Stimulated activated CD4-positive, alpha-beta T cell treated with anti-CD3 and anti-CD28 coated beads, Interleukin-4, amount 100 ng/mL, for 48 hours (primary cell): ENCODE results near the gene PRG2.

Source experiments
- DNase-seq, 2 donors: peaks; one replicate each; pipeline ENCODE4 v3.0.0-alpha.2; 2020; ENCODE audit warnings: low read depth in 2 of 2

Gene PRG2

GRCh38 chr11:57396744-57397143 is 6.3 kb upstream of the PRG2 start:
- no peak for DNase-seq

DNA sequence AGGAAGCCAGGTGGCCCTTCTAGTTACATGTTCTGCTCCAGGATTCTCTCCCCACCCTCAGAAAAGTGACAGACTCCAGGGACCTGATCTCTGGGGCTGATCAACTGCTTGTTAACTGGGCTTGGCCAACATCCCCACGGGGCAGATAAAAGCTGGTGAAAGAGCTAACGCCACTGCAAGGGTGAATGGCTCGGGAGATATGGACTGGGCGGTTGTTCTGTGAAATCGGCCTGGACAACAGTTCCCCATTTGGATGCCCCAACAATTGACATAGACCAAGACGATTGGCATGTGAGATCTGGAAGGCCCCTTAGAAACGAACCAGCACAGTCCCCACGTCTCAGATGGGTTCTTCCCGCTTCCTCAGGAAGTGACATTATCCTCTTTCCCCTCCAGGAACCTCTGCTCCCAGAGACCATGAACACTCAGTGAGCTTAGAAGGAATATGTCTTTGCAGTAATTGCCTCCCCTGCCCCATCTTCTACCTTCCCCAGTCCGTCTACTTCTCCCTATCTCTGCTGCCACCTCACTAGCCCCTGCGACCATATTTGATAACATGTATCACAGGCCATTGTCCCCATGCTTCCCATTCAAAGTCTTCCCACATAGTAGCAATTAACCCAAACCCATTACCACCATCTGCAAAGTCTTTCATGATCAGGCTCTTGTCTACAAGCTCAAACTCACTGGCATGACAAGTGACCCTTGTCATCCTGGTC is 5.6 kb upstream of the PRG2 start:
- DNase-seq = no peak

- DNase-seq = no peak
These were observed 3.9 kb upstream of the PRG2 start for GRCh38 chr11:57394203-57394965.

DNA sequence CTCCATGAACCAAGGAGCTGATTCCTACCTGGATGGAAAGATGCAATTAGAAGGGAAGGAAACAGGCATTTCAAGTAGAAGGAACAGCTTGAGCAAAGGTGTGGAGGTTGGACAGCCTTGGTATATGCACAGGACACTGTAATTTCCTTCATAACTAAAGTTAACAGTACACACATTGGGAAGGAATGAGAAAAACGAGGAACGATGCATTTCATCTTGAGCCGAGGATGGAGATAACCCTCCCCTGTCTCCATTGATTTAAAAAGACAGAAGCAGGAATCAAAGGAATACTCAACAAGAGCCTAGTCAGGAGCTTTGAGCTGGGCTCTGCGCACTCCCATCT is 2.3 kb upstream of the PRG2 start:
- DNase-seq = no peak

- DNase-seq = no peak
These were observed 1.8 kb upstream of the PRG2 start for GRCh38 chr11:57392066-57392762.

DNA sequence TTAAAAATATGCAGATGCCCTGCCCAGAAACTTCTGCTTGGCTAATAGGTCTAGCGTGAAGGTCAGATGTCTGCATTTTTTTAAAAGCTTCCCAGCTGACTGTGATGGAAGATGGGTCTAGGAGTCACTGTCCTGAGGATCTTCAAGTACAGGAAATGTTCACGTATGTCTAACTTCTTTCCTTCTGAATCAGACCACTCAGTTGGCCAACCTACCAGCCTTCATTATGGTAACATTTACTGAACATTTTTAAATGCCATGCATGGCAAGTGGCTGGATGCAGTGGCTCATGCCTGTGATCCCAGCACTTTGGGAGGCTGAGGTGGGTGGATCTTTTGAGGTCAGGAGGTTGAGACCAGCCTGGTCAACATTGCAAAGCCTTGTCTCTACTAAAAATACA is 1.1 kb upstream of the PRG2 start:
- no peak for DNase-seq

GRCh38 chr11:57391111-57391510 is 661 bp upstream of the PRG2 start:
- no peak for DNase-seq

- no peak for DNase-seq
These were observed 3.0 kb downstream of the PRG2 start for GRCh38 chr11:57387289-57388030.

DNA sequence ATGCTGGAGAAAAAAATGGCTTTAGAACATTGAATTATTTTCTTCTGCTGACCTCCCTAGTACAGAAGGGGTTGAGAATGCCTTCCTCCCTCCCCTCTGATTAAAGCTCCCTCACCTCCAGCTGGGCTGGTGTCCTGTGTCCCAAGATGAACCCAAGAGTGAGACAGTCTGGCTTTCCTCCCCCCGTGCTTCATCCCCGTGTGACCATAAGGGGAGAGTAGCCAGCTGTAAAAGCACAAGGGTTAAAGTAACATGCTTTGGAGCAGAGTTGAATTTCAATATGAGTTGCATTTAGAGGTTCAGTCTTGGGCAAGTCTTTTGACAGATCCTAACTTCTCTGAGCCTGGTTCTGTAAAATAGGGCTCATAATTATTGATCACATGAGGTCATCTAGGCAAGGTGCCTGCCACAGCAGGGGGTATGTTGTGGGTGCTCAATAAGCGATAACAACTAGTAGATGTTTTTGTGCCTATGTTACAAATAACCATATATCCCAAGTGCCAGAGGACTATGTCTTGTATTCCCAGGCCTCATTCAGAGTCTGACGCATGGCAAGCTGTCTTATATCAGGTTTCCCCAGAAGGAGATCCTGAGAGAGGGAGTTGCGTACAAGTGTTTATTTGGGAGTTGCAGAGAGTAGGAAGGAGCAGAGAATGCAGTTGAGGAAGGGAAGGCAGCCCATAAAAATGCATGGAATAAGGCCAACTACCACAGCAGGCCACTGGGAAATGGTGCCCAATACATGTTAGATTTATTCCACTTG is 4.1 kb downstream of the PRG2 start:
- DNase-seq = no peak

- DNase-seq = no peak
These were observed 9.5 kb downstream of the PRG2 start, which contains the start of gene PRG3 for GRCh38 chr11:57380975-57381374. Gene PRG3, minus strand, starts transcription at chr11:57381150. Its CDS starts 442 bp downstream, at chr11:57380708.

DNA sequence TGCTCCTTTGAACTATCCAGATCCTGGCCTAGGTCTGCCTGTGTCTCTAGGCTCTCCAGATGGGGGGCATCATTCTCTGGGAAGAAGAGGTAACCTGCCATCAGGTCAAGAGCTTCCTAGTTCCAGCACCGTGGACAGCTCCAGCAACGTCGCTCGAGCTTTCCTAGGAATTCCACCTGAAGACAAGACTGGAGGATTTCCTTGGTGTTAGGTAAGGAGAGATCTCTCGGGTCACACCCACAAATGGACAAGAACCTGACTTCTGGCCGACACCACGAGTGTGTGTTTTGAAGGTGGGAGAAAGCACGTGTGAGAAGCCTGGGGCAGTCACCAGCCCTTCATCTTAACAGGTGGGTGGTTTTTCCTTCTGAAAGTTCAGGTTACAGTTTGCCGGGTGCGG is 10.7 kb downstream of the PRG2 start:
- no peak for DNase-seq

GRCh38 chr11:57378186-57378585 is 12.3 kb downstream of the PRG2 start:
- no peak for DNase-seq

GRCh38 chr11:57377107-57377506 is 13.3 kb downstream of the PRG2 start:
- no peak for DNase-seq

GRCh38 chr11:57376095-57377090 is 14.1 kb downstream of the PRG2 start:
- DNase-seq = no peak

GRCh38 chr11:57375490-57375889 is 15.0 kb downstream of the PRG2 start:
- no peak for DNase-seq

DNA sequence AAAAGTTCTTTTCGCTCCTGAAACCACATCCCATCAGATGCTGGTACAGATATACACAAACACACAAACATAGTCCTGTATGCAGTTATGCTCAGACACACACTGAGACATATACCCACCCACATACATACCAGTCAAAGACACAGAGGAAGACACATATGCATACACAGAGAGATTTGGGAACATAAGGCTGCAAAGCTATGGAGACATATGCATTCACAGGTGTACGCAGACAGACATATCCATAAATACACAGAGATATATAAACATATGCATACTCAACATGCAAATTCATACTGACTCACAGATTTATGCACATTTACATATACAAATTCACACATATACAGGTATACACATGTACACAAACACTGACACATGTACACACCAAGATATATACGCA is 15.5 kb downstream of the PRG2 start:
- no peak for DNase-seq

DNA sequence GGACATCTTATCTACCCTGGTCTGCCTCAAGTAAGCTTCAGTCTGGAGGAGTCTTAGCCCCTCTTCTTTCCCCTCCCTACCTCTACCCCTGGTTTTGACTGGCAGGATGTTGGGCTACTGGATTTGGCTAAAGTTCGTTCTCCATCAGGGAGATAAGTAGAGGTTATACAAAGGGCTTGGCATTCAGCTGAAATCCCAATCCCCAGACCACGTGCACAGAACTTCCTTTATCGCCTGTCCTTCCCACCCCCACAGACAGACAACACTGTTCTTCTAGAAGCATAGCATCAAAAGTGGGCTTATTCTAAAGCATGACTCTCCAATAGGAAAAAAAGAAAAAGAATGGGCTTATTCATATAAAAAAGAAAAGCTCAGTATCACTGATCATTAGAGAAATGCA is 17.3 kb downstream of the PRG2 start:
- DNase-seq = no peak

- DNase-seq = no peak
These were observed 19.5 kb downstream of the PRG2 start for GRCh38 chr11:57370941-57371340.

DNA sequence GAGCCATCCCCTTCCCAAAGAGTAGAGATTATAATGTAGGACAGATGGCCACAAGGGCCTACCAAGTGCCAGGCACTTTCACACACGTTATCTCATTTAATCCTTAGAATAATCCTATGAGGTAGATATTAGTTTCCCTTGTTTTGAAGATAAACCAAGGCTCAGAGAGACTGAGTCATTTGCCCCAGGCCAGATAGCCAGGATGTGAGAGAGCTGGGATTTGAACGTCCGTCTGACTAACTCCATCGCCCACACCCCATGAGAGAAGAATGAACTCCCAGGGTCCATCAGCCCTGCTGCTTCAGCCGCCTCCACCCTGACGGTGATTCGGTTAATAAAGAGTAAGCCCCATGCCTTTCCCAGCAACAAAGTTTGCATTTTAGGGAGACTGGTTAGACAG is 20.2 kb downstream of the PRG2 start:
- DNase-seq = no peak

DNA sequence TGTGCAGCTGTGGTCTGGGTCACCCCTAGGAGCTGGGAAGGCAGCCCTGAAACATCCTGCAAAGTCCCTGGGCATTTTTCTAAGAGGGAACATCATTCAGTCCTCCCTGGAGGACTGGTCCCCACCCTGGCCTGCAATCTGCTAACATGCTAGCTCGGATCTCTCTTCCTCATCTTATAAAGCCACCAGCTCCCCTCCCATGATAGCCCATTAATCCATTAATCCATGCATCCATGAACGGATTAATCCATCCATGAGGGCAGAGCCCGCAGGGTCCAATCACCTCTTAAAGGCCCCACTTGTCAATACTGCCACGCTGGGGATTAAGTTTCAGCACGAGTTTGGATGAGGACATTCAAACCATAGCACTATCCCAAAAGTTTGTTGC is 21.6 kb downstream of the PRG2 start:
- DNase-seq = no peak
